Activated CD4-positive, alpha-beta T cell treated with anti-CD3 and anti-CD28 coated beads for 24 hours (primary cell): ENCODE data around the gene SLC26A9.

ENCODE experiments used
- DNase-seq, 2 donors: peaks; one replicate each; pipeline ENCODE4 v3.0.0-alpha.2; 2020; ENCODE audit warnings: low read depth in 2 of 2

Gene SLC26A9

GRCh38 chr1:205947024-205947423 is 3.8 kb upstream of the SLC26A9 start:
- no peak for DNase-seq

GRCh38 chr1:205945069-205945468 is 1.8 kb upstream of the SLC26A9 start:
- no peak for DNase-seq

- no peak for DNase-seq
Observed at GRCh38 chr1:205944525-205944924, 1.3 kb upstream of the SLC26A9 start.

- no peak for DNase-seq
Observed at GRCh38 chr1:205942631-205943159, 561 bp downstream of the SLC26A9 start.

GRCh38 chr1:205940710-205941109 is 2.5 kb downstream of the SLC26A9 start:
- no peak for DNase-seq

DNA sequence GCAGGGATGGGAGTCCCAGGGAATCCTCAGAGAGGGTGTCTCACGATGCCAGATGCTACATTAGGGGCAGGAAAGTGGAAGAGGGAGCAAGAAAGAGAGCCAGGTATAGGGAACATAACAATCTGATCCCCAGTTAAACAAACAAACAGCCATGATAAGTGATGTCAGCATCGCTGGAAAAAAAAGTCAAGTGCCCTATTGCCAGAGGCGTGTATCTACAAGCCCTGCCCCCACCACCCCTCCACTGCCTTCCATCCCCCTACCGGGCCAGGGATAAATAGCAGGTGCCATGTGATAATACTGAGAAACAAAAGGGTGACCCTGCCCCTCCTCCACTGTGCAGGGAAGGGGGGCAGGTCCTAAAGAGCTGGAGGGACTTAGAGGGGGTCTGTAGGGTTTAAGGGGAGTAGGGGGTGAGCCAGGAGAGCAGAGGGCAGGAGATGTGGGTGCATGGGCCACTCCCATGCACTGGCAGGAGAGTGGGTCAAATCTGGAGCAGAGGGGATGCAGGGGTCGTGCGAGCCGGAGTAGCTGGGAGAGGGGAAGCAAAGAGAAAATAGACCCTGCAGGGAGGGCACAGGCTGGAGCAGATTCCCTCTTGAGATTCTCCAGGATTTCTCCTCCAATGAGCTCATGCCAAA is 3.4 kb downstream of the SLC26A9 start:
- DNase-seq, result no peak

- DNase-seq, result no peak
Observed at GRCh38 chr1:205938682-205939081, 4.6 kb downstream of the SLC26A9 start.

DNA sequence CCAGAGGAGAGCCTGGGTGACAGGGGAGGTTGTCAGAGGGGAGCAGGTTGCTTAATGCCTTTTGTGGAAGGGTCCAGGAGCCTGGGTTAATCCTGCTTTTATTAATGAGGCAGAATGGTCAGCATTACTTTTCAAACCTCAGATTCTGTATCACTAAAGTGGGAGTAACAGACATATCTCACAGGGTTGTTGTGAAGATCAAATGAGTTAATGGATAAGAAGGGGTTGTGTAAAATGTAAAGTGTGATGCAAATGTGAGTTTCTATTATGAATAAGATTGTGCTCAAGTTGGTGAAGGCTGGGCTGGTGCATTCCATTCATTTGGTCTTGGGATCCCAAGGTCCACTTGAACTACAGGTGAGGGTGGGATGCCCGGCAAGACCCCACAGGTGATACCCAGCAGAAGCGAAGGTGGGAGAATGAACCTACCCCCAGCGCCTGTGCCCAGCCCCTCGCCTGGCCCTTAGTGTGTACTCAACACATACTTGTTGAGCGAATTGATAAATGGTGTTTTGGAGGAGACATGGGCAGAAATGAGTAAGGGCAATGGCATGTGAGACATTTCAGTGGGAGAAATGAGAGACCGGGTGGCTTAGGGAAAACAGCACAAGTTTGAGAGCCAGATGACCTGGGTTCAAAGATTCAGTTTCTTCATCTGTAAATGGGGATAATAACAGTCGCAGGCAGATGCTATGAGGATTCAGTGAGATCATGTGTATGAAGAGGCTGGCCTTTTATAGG is 6.2 kb downstream of the SLC26A9 start:
- no peak for DNase-seq

- no peak for DNase-seq
Observed at GRCh38 chr1:205936311-205936710, 6.9 kb downstream of the SLC26A9 start.

- no peak for DNase-seq
Observed at GRCh38 chr1:205935869-205936268, 7.4 kb downstream of the SLC26A9 start.

DNA sequence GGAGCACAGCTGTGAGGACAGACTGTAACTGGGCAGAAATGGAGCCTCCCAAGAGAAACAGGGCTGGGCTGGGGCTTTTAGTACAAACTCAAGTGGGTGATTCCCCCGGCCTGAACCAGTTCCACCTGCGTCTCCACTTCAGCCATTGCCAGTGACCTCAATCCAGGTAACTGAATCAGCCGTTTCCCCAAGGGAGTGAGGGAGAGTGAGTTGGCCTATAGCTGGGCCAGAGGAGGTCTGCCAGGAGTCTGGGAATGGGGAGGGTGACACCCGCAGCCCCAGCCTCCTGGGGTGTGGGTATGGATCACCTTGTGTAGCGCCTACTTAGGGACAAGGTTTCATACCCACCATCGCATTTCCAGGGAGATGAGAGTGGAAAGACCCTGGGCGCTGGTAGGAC is 8.5 kb downstream of the SLC26A9 start:
- no peak for DNase-seq

GRCh38 chr1:205933671-205934618 is 9.3 kb downstream of the SLC26A9 start:
- no peak for DNase-seq

GRCh38 chr1:205932776-205933175 is 10.5 kb downstream of the SLC26A9 start:
- DNase-seq, result no peak

- DNase-seq, result no peak
Observed at GRCh38 chr1:205930799-205931281, 12.4 kb downstream of the SLC26A9 start.

GRCh38 chr1:205930195-205930577 is 13.1 kb downstream of the SLC26A9 start:
- DNase-seq, result no peak

DNA sequence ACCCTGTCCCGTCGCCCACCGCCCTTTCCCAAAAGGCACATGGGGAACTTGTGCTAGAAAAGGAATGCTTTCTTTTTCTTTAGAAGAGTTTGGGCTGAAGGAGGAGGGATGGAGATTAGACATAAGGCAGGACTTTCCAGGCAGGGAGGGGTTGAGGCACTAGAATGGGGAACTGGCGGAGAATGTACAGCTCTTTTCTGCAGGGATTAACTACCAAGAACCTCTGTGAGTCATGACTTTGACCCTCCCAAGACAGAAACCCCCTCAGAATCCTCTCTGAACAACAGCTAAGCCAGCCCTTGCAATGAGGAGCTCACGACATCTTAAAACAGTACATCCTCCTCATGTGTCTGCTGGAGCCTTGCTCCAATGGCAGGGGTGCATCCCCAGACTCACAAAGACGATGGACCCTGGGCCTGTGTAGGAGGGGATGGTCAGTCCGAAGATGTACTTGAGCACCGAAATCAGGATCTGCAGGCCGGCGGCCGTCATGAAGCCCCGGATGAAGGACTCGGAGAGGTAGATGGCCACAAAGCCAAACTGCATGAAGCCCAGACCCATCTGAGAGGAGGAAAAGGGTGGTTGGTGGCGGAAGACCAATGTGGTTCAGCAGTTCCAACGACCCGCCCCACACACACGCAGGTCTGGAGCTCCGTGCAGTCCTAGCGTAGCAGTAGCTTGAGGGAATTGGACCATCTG is 13.6 kb downstream of the SLC26A9 start:
- no peak for DNase-seq

- DNase-seq, result no peak
Observed at GRCh38 chr1:205928317-205928716, 14.9 kb downstream of the SLC26A9 start.

DNA sequence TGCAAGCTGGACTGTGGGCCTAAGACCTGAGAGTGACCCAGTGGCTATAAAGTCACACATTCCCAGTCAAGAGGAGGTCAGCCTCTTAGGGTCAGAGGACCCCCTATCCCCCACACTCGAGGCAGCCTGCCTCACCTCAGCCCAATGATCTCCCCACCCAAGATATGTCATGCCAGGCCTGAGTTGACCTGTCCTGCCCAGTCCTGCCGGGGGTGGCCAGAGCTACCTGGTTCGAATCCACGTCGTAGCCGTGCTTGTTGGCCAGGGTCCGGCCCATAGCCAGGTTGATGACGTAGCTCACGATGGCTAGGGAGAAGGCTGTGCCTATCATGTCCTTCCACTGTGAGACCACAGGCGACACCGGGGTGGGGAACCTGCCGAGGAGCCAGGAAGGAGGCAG is 15.6 kb downstream of the SLC26A9 start:
- DNase-seq, result no peak

DNA sequence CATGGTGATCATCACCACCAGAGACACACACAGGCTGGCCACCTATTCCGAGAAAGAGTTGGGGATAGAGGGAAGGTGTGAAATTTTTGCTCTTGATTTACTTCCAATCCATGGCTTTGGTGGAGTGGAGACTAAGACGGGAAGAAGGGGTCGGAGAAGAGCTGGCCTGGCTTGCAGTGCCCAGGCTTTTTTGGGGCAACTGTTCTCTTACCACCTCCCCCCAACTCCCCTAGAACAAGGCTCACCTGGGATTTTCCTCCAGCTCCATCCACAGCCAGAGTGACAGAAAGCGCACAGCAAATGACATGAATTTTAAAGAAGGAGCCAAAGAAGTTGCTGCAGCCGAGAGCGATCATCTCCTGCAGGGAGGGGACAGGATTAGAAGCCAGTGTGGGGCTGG is 16.0 kb downstream of the SLC26A9 start:
- DNase-seq, result no peak

- DNase-seq, result no peak
Observed at GRCh38 chr1:205926636-205927035, 16.6 kb downstream of the SLC26A9 start.

DNA sequence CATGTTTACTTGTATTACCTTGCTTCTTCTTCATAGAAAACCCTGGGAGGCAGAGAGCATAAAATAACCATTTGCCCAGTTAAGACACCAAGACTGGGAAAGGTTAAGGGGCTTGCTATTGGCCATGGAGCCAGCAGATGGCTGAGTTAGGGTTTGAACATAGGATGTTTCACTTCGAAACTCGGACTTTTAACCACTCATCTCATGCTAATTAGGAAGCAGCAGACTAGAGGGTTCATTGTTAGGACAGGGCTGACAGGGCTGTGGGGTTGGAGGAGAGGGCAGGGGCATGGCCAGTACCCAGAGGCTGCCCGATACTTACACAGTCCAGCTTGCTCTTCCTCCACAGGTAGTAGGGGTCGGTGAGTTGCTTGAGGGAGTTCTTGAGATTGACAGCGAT is 17.0 kb downstream of the SLC26A9 start:
- no peak for DNase-seq
